ENCODE data around the gene KIAA1671. TPM values are rescaled to one million over a fixed set of nuclear protein-coding genes. Genes with fewer than 3 reads are reported as not detected.

The KIAA1671 gene
- total RNA-seq, 2 donors from 2014 or later: 16.8 to 21.7 TPM

DNA sequence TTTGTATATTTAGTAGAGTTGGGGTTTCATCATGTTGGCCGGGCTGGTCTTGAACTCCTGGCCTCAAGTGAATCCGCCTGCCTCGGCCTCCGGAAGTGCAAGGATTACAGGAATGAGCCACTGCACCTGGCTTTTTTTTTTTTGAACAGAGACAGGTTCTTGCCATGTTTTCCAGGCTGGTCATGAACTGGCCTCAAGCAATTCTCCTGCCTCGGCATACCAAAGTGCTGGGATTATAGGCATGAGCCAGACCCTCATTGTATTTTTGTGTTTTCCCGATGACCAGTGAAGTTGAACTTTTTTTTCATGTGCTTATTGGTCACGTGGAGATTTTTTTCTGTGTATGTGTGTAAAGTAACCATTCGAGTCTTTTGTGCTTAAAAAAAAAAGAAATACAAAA lies 48.2 kb downstream of the KIAA1671 start:
- H3K4me3 ChIP-seq: no peak overlapping the region
- no peak for DNase-seq (ENCODE audit: low spot score)
- TF ChIP-seq, protein P1, sequence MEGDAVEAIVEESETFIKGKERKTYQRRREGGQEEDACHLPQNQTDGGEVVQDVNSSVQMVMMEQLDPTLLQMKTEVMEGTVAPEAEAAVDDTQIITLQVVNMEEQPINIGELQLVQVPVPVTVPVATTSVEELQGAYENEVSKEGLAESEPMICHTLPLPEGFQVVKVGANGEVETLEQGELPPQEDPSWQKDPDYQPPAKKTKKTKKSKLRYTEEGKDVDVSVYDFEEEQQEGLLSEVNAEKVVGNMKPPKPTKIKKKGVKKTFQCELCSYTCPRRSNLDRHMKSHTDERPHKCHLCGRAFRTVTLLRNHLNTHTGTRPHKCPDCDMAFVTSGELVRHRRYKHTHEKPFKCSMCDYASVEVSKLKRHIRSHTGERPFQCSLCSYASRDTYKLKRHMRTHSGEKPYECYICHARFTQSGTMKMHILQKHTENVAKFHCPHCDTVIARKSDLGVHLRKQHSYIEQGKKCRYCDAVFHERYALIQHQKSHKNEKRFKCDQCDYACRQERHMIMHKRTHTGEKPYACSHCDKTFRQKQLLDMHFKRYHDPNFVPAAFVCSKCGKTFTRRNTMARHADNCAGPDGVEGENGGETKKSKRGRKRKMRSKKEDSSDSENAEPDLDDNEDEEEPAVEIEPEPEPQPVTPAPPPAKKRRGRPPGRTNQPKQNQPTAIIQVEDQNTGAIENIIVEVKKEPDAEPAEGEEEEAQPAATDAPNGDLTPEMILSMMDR (IDR thresholded peaks at IDR 0.05): no peak

DNA sequence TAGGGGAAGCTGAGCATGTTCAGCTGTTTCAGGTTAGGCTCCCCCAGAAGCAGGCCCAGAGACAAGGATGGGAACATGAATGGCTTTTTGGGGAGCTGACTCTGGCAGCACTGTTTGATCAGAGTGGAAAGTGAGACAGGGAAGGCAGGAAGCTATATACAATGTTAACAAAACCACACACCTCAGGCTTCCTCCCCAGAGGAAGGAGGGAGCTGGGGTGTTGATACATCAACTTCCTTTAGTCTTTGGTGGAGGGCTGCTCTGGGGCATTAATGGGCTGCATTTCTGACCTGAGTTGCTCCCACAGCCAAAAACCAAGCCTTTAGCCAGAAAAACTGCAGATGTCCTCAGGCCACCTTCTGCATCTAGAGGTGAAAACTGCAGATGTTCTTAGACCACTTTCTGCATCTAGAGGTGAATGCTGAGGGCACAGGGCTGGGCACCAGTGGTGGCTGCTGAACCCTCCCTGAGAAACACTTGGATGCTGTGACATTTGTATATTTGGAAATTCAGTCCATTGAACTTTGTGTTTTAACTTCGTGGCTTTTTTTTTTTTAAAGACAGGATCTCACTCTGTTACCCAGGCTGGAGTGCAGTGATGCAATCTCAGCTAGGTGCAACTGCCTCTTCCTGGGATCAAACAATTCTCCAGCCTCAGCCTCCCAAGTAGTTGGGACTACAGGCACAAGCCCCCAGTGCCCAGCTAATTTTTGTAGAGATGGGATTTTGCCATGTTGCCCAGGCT lies 49.9 kb downstream of the KIAA1671 start:
- H3K27me3 ChIP-seq: no peaks in the 10 kb centered on the region
- H3K4me3 ChIP-seq: no peak overlapping the region
- peaks cover 0 to 13% of the 10 kb centered on the region in 2 donors for H3K4me1 ChIP-seq
- DNase-seq (ENCODE audit: low spot score): no peak
- TF ChIP-seq, protein P1 (IDR thresholded peaks at IDR 0.05): no peak
- H3K9me3 ChIP-seq: no peaks in the 10 kb centered on the region
- no peak overlapping the region for H3K27ac ChIP-seq
- no peaks in the 10 kb centered on the region for H3K36me3 ChIP-seq

More for the DNA sequence above, 48.2 kb downstream of the KIAA1671 start:
- no peaks in the 10 kb centered on the region for H3K27me3 ChIP-seq
- no peaks in the 10 kb centered on the region for H3K36me3 ChIP-seq
- no peaks in the 10 kb centered on the region for H3K9me3 ChIP-seq
- H3K27ac ChIP-seq: no peak overlapping the region
- peaks cover 0 to 29% of the 10 kb centered on the region in 2 donors for H3K4me1 ChIP-seq

DNA sequence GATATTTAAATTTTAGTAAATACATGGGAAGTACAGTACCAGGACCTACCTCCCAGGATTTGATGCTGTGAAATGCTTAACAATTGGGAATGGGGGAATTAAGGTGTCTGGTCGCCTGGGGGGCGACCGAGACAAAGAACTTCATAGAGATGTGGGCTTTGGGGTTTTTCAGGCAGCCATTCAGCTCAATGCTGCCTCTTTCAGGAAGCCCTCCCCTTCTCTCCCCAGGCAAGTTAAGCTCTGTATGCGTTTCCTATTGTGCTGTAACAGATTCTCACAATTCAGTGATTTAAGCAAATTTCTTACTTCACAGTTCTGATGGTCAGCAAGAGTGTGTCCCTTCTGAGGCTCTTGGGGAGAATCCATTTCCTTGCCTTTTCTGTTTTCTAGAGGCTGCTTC lies 53.8 kb downstream of the KIAA1671 start:
- Histone ChIP-seq H3K36me3 (no peaks in the 10 kb centered on the region), H3K27ac (no peak overlapping the region), H3K27me3 (no peaks in the 10 kb centered on the region), H3K9me3 (no peaks in the 10 kb centered on the region), H3K4me1 (peaks cover 0 to 17% of the 10 kb centered on the region in 2 donors), H3K4me3 (no peak overlapping the region)
- no peak for DNase-seq (ENCODE audit: low spot score)
- TF ChIP-seq, protein P1 (IDR thresholded peaks at IDR 0.05): no peak

DNA sequence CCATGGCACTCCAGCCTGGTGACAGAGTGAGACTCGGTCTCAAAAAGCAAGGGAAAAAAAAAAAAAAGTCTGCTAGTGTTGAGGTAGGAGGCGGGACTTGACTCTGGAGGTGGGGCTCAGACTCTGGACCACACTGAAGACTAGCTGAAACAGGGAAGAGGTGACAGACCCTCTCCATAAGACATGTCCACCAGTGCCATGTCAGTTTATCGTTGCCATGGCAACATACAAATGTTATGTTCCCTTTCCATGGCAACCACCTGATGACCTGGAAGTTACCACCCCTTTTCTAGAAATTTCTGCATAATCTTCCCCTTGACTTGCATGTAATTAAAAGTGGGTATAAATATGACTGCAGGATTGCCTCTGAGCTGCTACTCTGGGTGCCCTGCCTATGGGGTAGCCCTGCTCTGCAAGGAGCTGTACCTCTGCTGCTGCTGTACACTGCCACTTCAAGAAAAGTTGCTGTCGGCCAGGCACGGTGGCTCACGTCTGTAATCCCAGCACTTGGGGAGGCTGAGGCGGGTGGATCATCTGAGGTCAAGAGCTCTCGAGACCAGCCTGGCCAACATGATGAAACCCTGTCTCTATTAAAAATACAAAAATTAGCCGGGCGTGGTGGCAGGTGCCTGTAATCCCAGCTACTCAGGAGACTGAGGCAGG lies 55.1 kb downstream of the KIAA1671 start:
- H3K27ac ChIP-seq: no peak overlapping the region
- TF ChIP-seq, protein P1 (IDR thresholded peaks at IDR 0.05): no peak
- H3K4me3 ChIP-seq: no peak overlapping the region
- H3K9me3 ChIP-seq: no peaks in the 10 kb centered on the region
- DNase-seq (ENCODE audit: low spot score): no peak
- no peaks in the 10 kb centered on the region for H3K36me3 ChIP-seq
- H3K27me3 ChIP-seq: no peaks in the 10 kb centered on the region
- peaks cover 0 to 10% of the 10 kb centered on the region in 2 donors for H3K4me1 ChIP-seq

DNA sequence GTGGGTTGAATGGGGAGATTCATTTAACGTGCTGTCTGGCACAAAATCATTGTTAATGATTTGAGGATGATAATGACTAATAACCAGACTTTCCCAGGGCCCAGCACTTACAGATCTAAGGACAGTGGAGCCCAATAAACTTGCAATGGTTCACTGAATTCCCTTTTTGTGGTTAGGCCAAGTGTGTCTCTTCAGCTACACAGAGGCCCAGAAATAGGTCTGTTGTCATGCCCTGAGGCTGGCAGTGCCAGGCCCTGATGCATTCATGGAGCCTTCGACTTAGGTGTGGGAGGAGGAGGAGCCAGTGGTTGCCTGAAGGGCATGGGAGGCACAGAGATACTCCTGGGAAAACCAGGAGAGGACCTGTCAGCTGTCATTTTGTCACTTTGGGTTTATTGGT lies 56.1 kb downstream of the KIAA1671 start:
- no peaks in the 10 kb centered on the region for H3K36me3 ChIP-seq
- no peaks in the 10 kb centered on the region for H3K27me3 ChIP-seq
- no peaks in the 10 kb centered on the region for H3K9me3 ChIP-seq
- H3K27ac ChIP-seq: peak overlapping the region; percentile 27 to 71
- no peak overlapping the region for H3K4me3 ChIP-seq
- no peak for DNase-seq (ENCODE audit: low spot score)
- H3K4me1 ChIP-seq: peaks cover 0 to 21% of the 10 kb centered on the region in 2 donors
- TF ChIP-seq, protein P1 (IDR thresholded peaks at IDR 0.05): no peak
